AG04449 (cell line): ENCODE results near the gene GADD45A.
A peak's percentile ranks its signal among the peaks of the same experiment; 100 is the strongest.

ENCODE experiments used
- CTCF ChIA-PET: fragments of 350-600 bp; formaldehyde crosslinking; extraction: SDS; loops from one replicate; lab custom pipeline; 2021; ENCODE audit warnings: antibody characterized with exemption; lab: Yijun Ruan, JAX
- POLR2A ChIA-PET: fragments of 400-600, 350-600 bp; formaldehyde crosslinking; extraction: SDS; loops from one replicate; lab custom pipeline; 2020; ENCODE audit warnings: antibody characterized with exemption, inconsistent platforms; lab: Yijun Ruan, JAX
- DNase-seq: peaks from one replicate; pipeline ENCODE4 v3.0.0-alpha.2; 2010; ENCODE audit warnings: low read depth, low spot score
- H3K4me3 ChIP-seq: 2 replicates; pipeline ENCODE4 v1.5.1; 2011; ENCODE audit warnings: low read depth, mild to moderate bottlenecking, control low read depth, low read length
- TF ChIP-seq, protein P1 (sequence below): IDR thresholded peaks from one replicate; pipeline ENCODE4 v1.5.1; 2011; ENCODE audit warnings: mild to moderate bottlenecking, moderate library complexity, low read length, control low read depth, inconsistent platforms; ENCODE audit not compliant: insufficient read depth; ENCODE audit errors: missing control alignments

The GADD45A gene, protein sequence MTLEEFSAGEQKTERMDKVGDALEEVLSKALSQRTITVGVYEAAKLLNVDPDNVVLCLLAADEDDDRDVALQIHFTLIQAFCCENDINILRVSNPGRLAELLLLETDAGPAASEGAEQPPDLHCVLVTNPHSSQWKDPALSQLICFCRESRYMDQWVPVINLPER

DNA sequence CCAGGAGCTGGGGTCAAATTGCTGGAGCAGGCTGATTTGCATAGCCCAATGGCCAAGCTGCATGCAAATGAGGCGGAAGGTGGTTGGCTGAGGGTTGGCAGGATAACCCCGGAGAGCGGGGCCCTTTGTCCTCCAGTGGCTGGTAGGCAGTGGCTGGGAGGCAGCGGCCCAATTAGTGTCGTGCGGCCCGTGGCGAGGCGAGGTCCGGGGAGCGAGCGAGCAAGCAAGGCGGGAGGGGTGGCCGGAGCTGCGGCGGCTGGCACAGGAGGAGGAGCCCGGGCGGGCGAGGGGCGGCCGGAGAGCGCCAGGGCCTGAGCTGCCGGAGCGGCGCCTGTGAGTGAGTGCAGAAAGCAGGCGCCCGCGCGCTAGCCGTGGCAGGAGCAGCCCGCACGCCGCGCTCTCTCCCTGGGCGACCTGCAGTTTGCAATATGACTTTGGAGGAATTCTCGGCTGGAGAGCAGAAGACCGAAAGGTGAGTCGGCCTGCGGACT, at the start of gene GADD45A:
Gene GADD45A, plus strand, starts transcription at position 135 of the 491 bp plus-strand sequence. Its CDS starts 294 bp downstream, at position 429.
- ChIA-PET CTCF (interaction anchor here (1.2 to 8.1 kb wide), 9 partner anchors 70 to 153 kb away, joined by 3 to 67 read pairs (median 8); no protein-coding TSS in a partner anchor), POLR2A (interaction anchor here (0.6 to 5.3 kb wide), 28 partner anchors 9 to 294 kb away, joined by 3 to 60 read pairs (median 5); partner anchors contain the start of gene GNG12)
- TF ChIP-seq, protein P1, sequence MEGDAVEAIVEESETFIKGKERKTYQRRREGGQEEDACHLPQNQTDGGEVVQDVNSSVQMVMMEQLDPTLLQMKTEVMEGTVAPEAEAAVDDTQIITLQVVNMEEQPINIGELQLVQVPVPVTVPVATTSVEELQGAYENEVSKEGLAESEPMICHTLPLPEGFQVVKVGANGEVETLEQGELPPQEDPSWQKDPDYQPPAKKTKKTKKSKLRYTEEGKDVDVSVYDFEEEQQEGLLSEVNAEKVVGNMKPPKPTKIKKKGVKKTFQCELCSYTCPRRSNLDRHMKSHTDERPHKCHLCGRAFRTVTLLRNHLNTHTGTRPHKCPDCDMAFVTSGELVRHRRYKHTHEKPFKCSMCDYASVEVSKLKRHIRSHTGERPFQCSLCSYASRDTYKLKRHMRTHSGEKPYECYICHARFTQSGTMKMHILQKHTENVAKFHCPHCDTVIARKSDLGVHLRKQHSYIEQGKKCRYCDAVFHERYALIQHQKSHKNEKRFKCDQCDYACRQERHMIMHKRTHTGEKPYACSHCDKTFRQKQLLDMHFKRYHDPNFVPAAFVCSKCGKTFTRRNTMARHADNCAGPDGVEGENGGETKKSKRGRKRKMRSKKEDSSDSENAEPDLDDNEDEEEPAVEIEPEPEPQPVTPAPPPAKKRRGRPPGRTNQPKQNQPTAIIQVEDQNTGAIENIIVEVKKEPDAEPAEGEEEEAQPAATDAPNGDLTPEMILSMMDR: no peak
- H3K4me3 ChIP-seq: peak within 1 kb of the TSS; percentile 91
- peak; percentile 98 for DNase-seq

DNA sequence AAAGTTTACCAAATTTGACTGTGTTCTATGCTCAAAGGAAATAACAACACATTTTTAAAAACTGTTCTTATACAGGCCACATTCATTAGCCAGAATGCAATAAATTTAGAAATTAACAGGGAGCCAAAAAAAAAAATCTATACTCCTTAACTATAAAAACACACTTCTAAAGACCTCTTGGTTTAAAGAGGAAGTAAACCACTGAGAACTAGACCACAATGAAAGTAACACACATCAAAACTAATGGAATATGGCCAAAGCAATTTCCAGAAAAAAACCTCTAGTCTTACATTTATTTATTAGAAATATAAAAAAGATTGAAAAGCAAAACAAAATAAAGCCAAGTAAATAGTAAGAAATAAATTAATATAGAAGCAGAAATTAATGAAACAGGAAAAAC, 48.9 kb upstream of the GADD45A start:
- TF ChIP-seq, protein P1: no peak
- DNase-seq: no peak
- POLR2A ChIA-PET: no interaction called here
- H3K4me3 ChIP-seq: no peak overlapping the region
- CTCF ChIA-PET: no interaction called here

DNA sequence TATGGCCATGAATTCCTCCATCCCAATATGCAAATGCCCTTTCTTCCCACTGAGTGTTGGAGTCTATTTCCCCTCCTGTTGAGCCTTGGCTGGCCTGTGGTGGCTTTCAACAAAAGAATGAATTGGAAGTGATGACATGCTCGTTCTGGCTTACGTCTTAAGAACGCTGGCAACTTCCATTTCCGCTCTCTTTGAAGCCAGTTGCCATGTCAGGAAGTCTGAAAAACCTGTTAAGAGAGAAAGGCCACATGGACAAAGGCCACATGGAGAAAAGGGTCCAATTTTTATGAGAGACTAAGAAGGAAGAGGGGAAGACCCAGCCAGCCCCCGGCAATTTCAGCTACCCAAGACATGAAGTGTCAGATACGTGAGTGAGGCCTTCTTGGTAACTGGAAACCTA, 45.6 kb upstream of the GADD45A start:
- DNase-seq: no peak
- POLR2A ChIA-PET: no interaction called here
- H3K4me3 ChIP-seq: no peak overlapping the region
- TF ChIP-seq, protein P1: no peak
- CTCF ChIA-PET: interaction anchor here (0.8 to 1.3 kb wide), 6 partner anchors 8 to 120 kb away, joined by 3 to 4 read pairs (median 3); no protein-coding TSS in a partner anchor

DNA sequence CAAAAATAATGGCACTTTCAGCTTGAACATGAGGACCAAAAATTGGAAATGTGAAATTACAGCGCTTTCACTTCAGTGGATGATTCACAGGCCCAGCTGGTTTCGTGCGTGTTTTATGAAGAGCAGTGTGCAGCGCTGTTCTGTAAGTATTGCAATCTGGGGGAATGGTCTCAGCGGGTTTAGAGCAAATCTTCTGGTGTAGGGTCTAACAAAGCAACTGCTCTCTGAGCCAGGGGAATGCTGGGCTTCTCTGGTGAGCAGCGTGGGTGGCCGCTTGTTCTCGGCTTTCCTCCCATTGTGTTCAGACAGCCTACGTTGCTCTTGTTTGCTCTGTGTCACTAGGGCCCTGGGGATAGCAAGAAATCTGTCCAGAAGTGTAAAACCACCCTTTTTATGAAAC, 42.4 kb upstream of the GADD45A start:
- no peak for DNase-seq
- TF ChIP-seq, protein P1: no peak
- ChIA-PET CTCF (no interaction called here), POLR2A (no interaction called here)
- no peak overlapping the region for H3K4me3 ChIP-seq

DNA sequence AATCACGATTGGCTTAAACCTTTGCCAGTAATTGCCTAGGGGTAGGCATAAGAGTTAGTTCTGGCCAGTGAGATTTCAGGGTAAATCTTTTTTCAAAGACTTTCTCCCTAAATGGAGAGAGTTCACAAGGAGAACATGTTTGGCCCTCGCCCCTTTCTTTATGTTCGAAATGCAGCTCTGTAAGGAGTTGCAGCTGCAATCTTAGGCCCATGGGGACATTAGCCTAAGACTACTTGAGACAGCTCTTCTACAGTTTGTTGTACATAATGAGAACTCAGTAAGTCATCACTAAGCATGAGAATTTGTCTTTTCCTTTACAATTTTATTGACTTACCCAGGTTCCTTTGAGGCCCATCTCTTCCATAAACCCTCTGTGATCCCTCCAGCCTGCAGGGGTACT, 40.4 kb upstream of the GADD45A start:
- DNase-seq: no peak
- TF ChIP-seq, protein P1: no peak
- ChIA-PET CTCF (interaction anchor here (1.2 kb wide), 1 partner anchor 83 kb away, joined by 4 read pairs; no protein-coding TSS in a partner anchor), POLR2A (no interaction called here)
- no peak overlapping the region for H3K4me3 ChIP-seq

DNA sequence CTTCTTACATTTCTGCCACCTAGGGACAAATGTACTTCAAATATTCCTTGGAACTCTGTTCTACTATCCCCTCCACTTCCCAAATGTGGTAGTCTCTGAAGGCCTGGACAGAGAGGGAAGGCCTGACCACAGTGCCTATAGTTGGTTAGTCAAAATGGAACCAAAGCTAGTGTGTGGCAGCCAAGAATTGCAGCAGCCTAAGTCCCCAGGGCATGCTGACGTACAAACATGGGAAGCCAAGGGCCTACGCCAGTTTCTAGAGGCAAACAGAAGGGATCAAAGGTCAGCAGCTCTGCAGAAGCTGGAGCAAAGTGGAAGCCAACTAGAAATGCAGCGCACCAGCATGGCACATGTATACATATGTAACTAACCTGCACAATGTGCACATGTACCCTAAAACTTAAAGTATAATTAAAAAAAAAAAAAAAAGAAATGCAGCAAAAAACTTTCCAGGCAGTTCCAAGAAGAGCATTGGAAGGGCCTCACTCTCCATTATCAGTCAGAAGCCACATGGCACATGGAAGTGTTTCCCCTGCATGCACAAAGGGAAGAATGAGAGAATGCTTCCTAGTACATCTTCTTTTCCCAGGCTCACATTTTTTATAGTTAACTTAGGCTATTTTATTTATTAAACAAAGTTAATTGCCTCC, 39.4 kb upstream of the GADD45A start:
- DNase-seq: no peak
- TF ChIP-seq, protein P1: no peak
- POLR2A ChIA-PET: no interaction called here
- CTCF ChIA-PET: interaction anchor here (2.2 kb wide), 1 partner anchor 84 kb away, joined by 8 read pairs; no protein-coding TSS in a partner anchor
- no peak overlapping the region for H3K4me3 ChIP-seq
